CD4-positive, alpha-beta T cell treated with Interleukin-2 at 100 ng/mL for 4 hours (primary cell): Measurements from ENCODE around the gene SCFD1.
"Not testable (repeated sequence)": the region's sequence is repeated elsewhere in the genome, so short reads cannot be mapped to it uniquely, and the experiment has no call there.

Experiments
- DNase-seq: peaks from one replicate; pipeline ENCODE4 v3.0.0-alpha.2; 2020; ENCODE audit warnings: low spot score

The SCFD1 gene

GRCh38 chr14:30621940-30622830 is at the start of gene SCFD1:
TSS of gene SCFD1 (plus strand) at chr14:30622319. CDS start at chr14:30622339, 20 bp downstream.
- peak; percentile 92 for DNase-seq

GRCh38 chr14:30572771-30573170 is 49.3 kb upstream of the SCFD1 start:
- no peak for DNase-seq

GRCh38 chr14:30573226-30573814 is 48.8 kb upstream of the SCFD1 start:
- DNase-seq, result no peak

GRCh38 chr14:30573966-30574365 is 48.2 kb upstream of the SCFD1 start:
- no peak for DNase-seq

GRCh38 chr14:30574777-30575176 is 47.3 kb upstream of the SCFD1 start:
- not testable (repeated sequence) for DNase-seq

GRCh38 chr14:30576333-30576732 is 45.8 kb upstream of the SCFD1 start:
- DNase-seq, result not testable (repeated sequence)

- DNase-seq, result no peak
Observed at GRCh38 chr14:30580616-30581282, 41.4 kb upstream of the SCFD1 start.

GRCh38 chr14:30581283-30581625 is 40.9 kb upstream of the SCFD1 start:
- DNase-seq, result no peak

- DNase-seq, result no peak
Observed at GRCh38 chr14:30582376-30582775, 39.7 kb upstream of the SCFD1 start.

- no peak for DNase-seq
Observed at GRCh38 chr14:30584058-30584630, 38.0 kb upstream of the SCFD1 start.

GRCh38 chr14:30585204-30585603 is 36.9 kb upstream of the SCFD1 start:
- no peak for DNase-seq

- DNase-seq, result no peak
Observed at GRCh38 chr14:30587141-30587540, 35.0 kb upstream of the SCFD1 start.

GRCh38 chr14:30588873-30589272 is 33.2 kb upstream of the SCFD1 start:
- no peak for DNase-seq

- DNase-seq, result no peak
Observed at GRCh38 chr14:30596935-30597334, 25.2 kb upstream of the SCFD1 start.

- no peak for DNase-seq
Observed at GRCh38 chr14:30597504-30597903, 24.6 kb upstream of the SCFD1 start.

- DNase-seq, result no peak
Observed at GRCh38 chr14:30600922-30601918, 20.9 kb upstream of the SCFD1 start.

- no peak for DNase-seq
Observed at GRCh38 chr14:30603402-30603801, 18.7 kb upstream of the SCFD1 start.

- not testable (repeated sequence) for DNase-seq
Observed at GRCh38 chr14:30604696-30605095, 17.4 kb upstream of the SCFD1 start.

GRCh38 chr14:30607156-30607780 is 14.9 kb upstream of the SCFD1 start:
- no peak for DNase-seq

- DNase-seq, result no peak
Observed at GRCh38 chr14:30608533-30609006, 13.5 kb upstream of the SCFD1 start.
